GM12801 (cell line): ENCODE results near the gene SSX3.
"Not testable (repeated sequence)": the region's sequence is repeated elsewhere in the genome, so short reads cannot be mapped to it uniquely, and the experiment has no call there.

Source experiments
- CTCF ChIP-seq: IDR thresholded peaks from one replicate; pipeline ENCODE4 v1.5.1; 2011; ENCODE audit warnings: control low read depth; ENCODE audit not compliant: insufficient read length; ENCODE audit errors: extremely low read depth

SSX3 gene, protein sequence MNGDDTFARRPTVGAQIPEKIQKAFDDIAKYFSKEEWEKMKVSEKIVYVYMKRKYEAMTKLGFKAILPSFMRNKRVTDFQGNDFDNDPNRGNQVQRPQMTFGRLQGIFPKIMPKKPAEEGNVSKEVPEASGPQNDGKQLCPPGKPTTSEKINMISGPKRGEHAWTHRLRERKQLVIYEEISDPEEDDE

DNA sequence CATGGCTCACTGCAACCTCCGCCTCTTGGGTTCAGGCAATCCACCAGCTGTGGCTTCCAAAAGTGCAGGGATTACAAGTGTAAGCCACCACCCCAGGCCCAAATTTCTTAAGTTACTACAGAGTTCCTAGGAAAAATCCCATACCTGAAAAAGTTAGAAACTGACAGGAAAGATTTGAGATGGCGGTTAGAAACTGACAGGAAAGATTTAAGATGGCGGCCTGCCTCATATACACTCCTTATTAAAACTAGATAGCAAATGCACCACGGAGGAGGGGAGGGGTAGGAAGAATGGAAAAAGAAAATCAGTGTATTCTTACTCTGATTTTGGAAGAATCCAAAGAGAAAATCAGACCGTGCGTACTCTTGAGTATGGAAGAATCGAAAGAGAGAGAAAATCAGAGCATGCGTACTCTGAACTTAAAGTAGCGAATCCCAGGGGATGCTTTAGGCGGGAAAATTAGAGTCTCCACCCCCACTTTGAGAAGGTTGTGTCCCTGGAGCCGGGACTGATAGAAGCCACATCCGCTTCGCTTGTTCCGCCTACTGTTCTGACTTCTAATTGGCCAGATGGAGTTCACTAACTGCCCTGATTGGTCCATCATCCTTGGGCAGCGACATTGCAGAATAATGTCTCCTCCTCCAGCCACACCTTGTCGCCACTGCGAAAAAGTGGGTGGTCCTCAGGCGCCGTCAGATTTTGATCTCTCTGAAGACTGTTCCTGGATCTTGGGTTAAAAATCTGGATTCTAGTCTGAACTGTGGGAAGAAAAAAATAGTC is at the start of gene SSX3:
TSS of gene SSX3 (minus strand) at position 389 of the 780 bp plus-strand sequence. CDS start 1,454 bp downstream, outside the sequence.
- TF ChIP-seq CTCF: not testable (repeated sequence)

GRCh38 chrX:48383239-48383638 is 26.7 kb upstream of the SSX3 start, which contains the start of gene SSX4:
TSS of gene SSX4 (plus strand) at chrX:48383539. CDS start at chrX:48384054, 515 bp downstream.
- TF ChIP-seq CTCF: not testable (repeated sequence)

DNA sequence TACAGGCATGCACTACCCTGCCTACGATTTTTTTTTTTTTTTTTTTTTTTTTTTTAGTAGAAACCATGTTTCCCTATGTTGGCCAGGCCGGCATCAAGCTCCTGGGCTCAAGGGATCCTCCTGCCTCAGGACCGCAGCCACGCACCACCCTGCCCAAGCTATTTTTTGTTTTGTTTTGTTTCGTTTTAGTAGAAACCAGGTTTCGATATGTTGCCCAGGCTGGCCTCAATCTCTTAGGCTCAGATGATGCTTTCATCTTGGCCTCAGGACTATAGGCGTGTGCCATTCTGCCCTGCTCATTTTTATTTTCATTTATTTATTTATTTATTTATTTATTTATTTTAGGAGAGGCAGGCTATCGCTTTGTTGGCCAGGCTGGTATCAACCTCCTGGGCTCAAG is 1.2 kb upstream of the SSX3 start:
- no peak for TF ChIP-seq CTCF

- TF ChIP-seq CTCF: no peak
Measured at GRCh38 chrX:48306175-48306574, 50.3 kb downstream of the SSX3 start.
